Fibroblast of lung (primary cell): ENCODE data around the gene MRPS11.

Experiments used
- EZH2 ChIP-seq: IDR thresholded peaks from 2 replicates; pipeline ENCODE4 v1.5.1; 2012; ENCODE audit warnings: low read length, control low read depth, mild to moderate bottlenecking; ENCODE audit errors: missing control alignments
- TF ChIP-seq, protein P1 (sequence below), 2 donors: IDR thresholded peaks in 1 of 2; conservative IDR thresholded peaks in 1 of 2; 1 replicate in 1 of 2; 2 replicates in 1 of 2; pipeline ENCODE4 v1.5.1; 2011 to 2012; ENCODE audit warnings: low read length in 2 of 2, control low read depth in 1 of 2, inconsistent platforms in 1 of 2, low read depth in 1 of 2, mild to moderate bottlenecking in 1 of 2

DNA sequence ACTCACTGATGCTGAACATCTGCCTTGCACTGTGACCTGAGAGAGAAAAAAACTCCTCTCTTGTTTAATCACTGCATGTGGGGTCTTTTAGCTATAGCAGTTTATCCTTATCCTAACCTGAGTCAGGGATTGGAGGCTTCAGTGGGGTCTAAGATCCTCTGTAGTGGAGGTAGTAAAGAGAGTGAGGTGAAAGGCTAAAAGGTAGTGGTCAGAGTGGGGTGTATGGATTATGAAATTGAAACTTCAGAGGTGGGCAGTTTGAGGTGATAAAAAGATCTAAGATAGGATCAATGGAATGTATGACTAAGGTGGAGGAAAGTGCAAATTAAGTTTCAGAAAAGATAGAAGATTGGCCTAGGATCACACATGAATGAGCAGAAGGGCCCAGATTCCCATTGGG is 42.5 kb downstream of the MRPS11 start:
- TF ChIP-seq, protein P1, sequence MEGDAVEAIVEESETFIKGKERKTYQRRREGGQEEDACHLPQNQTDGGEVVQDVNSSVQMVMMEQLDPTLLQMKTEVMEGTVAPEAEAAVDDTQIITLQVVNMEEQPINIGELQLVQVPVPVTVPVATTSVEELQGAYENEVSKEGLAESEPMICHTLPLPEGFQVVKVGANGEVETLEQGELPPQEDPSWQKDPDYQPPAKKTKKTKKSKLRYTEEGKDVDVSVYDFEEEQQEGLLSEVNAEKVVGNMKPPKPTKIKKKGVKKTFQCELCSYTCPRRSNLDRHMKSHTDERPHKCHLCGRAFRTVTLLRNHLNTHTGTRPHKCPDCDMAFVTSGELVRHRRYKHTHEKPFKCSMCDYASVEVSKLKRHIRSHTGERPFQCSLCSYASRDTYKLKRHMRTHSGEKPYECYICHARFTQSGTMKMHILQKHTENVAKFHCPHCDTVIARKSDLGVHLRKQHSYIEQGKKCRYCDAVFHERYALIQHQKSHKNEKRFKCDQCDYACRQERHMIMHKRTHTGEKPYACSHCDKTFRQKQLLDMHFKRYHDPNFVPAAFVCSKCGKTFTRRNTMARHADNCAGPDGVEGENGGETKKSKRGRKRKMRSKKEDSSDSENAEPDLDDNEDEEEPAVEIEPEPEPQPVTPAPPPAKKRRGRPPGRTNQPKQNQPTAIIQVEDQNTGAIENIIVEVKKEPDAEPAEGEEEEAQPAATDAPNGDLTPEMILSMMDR (conservative IDR thresholded peaks at IDR 0.05 in 1 of 2, IDR thresholded peaks at IDR 0.05 in 1 of 2; ENCODE audit: low read depth in 1 of 2, low read length in 2 of 2), result no peak
- no peak for TF ChIP-seq EZH2
